ENCODE measurements around the gene SYMPK.
A peak's percentile ranks its signal among the peaks of the same experiment; 100 is the strongest.
"Not testable (repeated sequence)": the region's sequence is repeated elsewhere in the genome, so short reads cannot be mapped to it uniquely, and the experiment has no call there.

Gene SYMPK

DNA sequence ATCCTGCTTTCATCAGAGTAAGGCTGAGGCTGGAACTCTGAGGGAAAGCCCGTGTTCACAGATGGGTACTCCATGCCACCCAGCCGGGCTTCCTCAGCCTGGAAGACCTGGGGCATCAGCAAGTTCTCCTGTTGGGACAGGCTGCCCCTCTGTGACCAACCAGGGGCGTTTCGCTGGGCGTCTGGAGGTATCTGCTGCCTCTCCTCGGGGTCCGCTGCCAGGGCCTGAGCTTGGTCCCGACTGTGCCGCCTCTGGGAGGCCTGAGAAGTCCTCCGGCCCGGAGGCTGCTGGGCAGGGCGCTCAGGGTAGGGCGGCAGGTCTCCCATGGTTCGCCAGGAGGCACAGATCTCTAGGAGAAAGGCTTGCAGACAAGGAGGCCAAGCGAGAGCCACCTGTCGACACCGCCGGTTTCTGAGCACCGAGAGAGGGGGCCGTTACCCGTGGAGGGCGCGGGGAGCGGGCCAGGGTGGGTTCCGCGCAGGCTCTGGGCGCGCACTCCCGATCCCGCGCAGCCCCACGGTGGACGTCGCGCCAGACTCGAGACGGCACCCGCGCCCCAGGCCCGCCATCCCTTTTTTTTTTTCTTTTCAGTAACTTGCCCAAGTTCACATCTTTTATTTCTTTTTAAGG lies 48.0 kb downstream of the SYMPK start, which contains the start of gene RSPH6A:
Gene RSPH6A, minus strand, starts transcription at position 458 of the 630 bp plus-strand sequence. Its CDS starts 132 bp downstream, at position 326.
- no peak for DNase-seq (ENCODE audit: low read depth)
- peak within 1 kb of the TSS; percentile 9 for H3K4me3 ChIP-seq (ENCODE audit: low read depth, low read length)

DNA sequence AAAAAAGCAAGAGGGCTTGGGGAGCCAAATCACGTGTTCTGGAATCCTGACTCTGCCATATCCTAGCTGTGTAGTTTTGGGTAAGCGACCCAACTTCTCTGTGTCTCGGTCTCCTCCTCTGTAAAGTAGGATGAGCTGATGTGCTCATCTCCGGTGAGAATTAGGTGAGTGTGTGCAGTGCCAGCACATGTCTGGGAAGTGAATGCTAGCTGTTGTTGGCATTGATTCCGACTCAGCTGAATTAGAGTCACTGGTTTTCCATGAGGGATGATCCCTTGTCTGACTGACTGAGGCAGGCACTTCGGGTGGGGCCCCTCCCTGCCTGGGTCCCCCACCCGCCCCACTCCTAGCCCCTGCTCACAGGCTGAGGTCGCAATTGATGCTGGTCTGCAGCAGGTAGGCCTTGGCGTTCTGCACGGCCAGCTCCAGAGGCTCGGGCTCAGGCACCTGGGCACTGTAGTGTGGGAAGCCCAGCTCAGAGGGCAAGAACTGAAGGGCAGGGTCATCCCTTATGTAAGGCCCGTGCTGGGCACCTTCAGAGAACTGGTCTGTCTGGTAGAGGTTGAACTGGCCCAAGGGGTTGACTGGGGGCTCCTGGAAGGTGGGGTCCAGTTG lies 48.7 kb downstream of the SYMPK start:
- DNase-seq (ENCODE audit: low read depth) = no peak

DNA sequence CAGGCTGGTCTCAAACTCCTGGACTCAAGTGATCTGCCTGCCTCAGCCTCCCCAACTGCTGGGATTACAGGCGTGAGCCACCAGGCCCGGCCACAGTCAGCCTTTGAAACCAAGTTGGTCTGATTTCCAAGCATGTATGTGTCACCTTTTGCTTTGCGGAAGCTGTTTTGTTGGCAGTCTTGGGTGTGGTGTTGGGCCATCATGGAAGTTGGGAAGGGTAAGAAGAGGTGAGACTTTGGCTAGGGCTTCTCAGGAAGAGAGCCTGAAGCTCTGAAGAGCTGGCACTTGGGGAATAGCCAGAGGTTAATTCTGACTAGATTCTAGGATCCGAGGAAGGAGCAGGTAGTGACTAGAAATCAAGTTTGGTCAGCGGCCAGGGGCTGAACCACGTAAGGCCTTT lies 50.6 kb downstream of the SYMPK start:
- no peak for DNase-seq (ENCODE audit: low read depth)
- no peak overlapping the region for H3K4me3 ChIP-seq (ENCODE audit: low read depth, low read length)

More for the DNA sequence above, 48.7 kb downstream of the SYMPK start:
- no peak overlapping the region for H3K4me3 ChIP-seq (ENCODE audit: low read depth, low read length)

DNA sequence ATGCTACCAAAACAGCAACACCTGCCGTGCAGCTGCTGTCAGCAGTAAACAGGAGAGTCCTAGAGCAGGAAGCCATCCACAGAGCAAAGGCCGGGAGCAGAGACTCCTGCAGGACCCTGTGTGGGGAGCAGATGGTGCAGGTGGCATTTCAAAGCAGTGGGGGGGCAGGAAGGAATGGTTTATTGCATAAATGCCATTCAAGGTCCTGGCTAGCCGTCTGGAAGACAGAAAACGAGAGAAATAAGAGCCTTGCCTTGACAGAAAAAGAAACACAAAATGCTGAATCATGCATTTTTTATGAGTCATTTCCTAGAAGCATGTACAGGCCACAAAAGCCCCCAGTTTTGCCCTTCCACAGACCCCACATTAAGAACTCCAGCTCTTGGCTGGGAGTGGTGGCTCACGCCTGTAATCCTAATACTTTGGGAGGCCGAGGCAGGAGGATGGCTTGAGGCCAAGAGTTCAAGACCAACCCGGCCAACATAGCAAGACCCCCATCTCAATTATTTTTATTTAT lies 53.2 kb downstream of the SYMPK start:
- no peak overlapping the region for H3K4me3 ChIP-seq (ENCODE audit: low read depth, low read length)
- DNase-seq (ENCODE audit: low read depth) = peak; percentile 45

DNA sequence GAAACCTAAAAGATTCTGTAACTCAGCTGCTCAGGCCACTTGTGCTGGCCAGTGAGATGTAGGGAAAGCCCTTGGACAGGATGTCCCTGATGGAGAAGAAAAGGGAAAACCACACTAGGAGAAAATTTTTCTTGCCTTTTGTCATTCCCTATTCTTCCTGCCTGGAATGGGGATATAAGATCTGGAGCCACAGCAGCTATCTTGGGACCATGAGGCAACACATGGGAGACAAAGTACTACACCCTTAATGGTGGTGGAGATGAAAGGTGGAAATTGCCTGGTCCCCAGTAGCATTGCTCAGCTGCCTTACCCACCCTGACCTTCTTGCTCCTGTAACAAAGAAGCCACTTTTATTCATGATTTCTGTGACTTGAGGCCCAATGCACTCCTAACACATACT lies 57.2 kb downstream of the SYMPK start:
- no peak overlapping the region for H3K4me3 ChIP-seq (ENCODE audit: low read depth, low read length)
- DNase-seq (ENCODE audit: low read depth) = no peak

DNA sequence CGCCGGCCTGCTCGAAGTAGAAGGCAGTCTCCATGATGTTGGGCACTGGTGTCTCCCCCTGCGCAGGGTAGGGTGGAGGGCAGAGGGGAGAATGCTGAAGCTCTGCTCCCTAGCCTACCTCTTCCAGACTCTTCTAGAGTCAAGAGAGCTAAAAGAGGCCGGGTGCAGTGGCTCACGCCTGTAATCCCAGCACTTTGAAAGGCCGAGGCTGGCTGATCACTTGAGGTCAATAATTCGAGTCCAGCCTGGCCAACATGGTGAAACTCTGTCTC lies 58.1 kb downstream of the SYMPK start:
- no peak for DNase-seq (ENCODE audit: low read depth)
- H3K4me3 ChIP-seq (ENCODE audit: low read depth, low read length) = no peak overlapping the region

DNA sequence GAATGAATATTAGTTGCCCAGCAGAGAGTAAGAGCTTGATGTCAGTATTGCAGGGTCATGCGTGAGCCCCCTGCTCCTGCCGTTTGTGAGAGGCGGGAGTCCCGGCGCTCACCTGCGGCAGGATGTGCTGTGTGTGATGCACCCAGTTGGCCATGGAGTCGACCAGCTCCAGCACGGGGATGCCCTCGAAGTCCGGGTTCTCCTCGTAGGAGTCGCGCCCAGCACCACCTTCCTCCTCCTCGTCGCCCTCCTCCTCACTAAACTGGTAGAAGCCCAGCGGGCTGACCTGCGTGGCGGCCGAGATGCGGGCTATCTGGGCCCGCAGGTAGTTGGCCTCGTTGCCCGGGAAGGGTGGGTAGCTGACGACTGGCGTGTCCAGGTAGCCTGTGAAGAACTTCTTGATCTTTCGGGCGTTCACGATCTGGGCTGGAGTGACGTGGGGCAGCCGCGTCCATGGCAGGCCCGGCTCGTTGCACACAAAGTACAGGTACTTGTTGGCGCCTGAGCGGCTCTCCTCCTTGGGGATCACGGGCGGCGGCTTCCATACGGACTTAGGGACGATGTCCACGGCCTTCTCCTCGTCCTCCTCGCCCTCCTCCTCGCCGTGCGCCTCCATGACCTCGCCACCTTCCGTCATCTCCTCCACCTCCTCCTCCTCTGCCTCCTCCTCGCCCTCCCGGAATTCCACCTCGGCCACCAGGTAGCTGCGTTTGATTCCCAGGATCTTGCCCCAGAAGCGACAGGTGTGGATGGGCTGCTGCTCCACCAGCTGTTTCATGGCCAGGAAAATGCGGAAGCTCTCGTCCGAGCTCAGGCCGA lies 58.6 kb downstream of the SYMPK start:
- no peak overlapping the region for H3K4me3 ChIP-seq (ENCODE audit: low read depth, low read length)
- no peak for DNase-seq (ENCODE audit: low read depth)

DNA sequence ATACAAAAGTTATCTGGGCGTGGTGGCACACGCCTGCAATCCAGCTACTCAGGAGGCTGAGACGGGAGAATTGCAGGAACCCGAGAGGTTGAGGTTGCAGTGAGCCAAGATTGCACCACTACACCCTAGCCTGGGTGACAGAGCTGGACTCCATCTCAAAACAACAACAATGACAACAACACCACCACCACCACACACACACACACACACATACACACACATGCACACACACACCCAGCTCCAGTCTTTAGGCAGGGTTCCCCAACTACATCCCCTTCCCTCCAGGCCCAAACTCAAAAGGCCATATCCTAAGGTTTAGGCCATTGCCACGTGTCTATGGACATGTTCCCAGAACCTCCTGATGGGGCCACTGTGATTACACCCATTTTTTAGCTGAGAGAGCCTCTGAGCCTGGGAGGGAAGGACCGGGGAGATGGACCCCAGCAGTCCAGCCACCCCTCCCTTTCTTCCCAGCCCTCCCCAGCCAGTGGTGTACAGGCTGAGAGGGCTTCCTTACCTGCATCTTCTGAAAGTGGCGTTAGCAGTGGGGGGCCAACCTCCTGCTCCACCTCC lies 61.3 kb downstream of the SYMPK start:
- H3K4me3 ChIP-seq (ENCODE audit: low read depth, low read length) = no peak overlapping the region

DNA sequence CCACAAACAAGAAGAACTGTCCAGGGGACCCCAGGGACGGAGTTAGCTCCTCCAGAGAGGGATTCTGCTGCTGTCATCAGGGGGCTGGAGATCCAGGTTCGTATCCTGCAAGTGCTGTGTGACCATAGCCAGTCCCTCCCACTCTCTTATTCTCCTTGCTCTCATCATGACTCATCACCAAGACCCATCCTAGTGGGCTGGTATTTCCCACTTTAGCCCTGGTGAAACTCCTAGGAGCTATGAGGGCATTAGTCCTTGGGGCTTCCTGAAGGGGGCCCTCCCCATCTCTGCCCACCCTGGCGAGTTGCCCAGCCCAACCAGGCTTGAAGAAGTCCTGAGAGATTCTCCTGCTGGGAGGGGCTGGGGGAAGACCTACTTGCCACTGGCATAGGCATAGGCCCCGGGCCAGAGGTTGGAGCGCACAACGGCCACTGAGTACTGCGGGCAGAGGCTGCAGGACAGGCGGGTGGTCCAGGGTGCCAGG lies 62.8 kb downstream of the SYMPK start:
- H3K4me3 ChIP-seq (ENCODE audit: low read depth, low read length) = no peak overlapping the region
- no peak for DNase-seq (ENCODE audit: low read depth)

More for the DNA sequence above, 61.3 kb downstream of the SYMPK start:
- DNase-seq (ENCODE audit: low read depth) = no peak

DNA sequence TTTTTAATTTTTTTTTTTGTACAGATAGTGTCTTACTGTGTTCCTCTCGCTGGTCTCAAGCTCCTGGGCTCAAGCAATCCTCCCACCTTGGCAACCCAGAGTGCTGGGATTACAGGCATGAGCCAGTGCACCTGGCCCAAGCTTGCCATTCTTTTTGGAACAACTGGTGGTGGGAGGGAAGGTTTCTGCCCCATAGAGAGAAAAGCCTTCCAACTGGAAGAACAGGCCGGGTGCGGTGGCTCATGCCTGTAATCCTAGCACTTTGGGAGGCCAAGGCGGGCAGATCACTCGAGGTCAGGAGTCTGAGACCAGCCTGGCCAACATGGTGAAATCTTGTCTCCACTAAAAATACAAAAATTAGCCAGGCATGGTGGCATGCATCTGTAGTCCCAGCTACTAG lies 63.4 kb downstream of the SYMPK start:
- H3K4me3 ChIP-seq (ENCODE audit: low read depth, low read length); DNase-seq (ENCODE audit: low read depth): not testable (repeated sequence)

DNA sequence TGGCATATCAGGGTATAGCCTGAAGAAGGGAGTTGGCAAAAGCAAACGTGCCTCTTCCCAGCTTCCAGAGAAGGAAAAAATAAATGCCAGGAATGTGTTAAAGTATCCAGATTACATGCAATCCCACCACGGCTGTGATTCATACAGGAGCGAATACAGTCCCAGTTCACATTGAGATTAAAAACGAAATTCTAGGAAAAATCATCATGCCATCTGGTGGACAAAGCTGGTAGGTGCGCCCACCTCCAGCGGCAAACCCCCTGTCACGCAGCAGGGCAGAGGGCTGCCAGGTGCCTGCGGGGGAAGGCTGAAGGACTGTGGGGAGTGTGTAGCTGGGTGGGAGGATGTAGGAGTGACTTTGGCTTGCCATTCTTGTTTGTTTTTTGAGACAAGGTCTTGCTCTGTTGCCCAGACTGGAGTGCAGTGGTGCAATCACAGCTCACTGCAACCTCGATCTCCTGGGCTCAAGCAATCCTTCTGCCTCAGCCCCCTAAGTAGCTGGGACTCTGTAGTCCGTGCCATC lies 63.9 kb downstream of the SYMPK start:
- no peak for DNase-seq (ENCODE audit: low read depth)

DNA sequence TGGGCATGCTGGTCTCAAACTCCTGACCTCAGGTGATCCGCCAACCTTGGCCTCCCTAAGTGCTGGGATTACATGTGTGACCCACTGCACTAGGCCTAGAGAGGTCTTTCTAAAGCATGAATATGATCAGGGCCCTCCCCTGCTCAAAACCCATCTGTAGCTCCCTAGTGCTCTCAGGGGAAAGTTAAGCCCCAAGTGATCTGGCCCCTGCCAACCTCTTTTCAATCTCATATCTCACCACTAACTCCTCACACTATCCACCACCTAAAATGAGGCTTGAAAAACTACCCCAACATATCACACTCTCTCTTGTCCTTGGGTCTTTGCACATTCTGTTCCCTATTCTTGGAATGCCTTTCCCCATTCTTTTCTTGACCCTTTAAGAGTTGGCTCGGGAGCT lies 68.3 kb downstream of the SYMPK start:
- no peak overlapping the region for H3K4me3 ChIP-seq (ENCODE audit: low read depth, low read length)
- DNase-seq (ENCODE audit: low read depth) = no peak

More for the DNA sequence above, 63.9 kb downstream of the SYMPK start:
- no peak overlapping the region for H3K4me3 ChIP-seq (ENCODE audit: low read depth, low read length)

DNA sequence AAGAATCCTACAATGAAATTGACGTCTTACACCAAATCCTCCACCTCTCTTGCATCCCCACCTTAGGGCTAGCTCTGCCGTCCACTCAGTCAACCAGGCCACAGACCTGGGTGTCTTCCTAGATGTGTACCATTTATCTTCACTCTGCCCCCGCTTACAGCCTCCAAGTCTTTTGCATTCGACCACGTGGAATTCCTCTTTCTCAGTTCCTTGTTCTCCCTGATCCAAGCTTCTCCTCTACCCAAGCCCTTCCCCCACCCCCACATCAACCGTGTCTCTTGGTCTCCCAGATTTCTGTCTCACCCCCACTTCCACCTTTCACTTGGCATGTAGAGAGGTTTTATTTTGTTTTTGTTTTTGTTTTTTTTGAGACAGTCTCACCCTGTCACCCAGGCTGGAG lies 69.1 kb downstream of the SYMPK start:
- DNase-seq (ENCODE audit: low read depth) = no peak
- H3K4me3 ChIP-seq (ENCODE audit: low read depth, low read length) = no peak overlapping the region

DNA sequence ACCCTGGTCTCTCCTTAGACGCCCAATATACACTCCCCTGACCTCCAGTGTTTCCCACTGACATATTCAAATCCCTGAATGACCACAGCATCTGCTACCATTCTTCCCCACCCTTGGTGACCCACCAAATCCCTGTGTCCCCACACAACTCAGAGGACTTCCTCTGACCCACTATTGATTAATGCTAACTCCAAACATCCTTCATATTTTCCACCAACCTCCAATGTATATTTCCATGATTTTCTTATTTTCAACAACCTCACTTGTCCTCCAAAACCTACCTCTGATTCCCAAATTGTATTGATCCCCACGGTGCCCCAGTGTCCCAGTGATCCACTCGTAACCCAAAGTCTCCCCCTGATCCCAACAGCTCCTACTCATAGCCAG lies 69.8 kb downstream of the SYMPK start:
- peak overlapping the region; percentile 26 for H3K4me3 ChIP-seq (ENCODE audit: low read depth, low read length)
- no peak for DNase-seq (ENCODE audit: low read depth)

DNA sequence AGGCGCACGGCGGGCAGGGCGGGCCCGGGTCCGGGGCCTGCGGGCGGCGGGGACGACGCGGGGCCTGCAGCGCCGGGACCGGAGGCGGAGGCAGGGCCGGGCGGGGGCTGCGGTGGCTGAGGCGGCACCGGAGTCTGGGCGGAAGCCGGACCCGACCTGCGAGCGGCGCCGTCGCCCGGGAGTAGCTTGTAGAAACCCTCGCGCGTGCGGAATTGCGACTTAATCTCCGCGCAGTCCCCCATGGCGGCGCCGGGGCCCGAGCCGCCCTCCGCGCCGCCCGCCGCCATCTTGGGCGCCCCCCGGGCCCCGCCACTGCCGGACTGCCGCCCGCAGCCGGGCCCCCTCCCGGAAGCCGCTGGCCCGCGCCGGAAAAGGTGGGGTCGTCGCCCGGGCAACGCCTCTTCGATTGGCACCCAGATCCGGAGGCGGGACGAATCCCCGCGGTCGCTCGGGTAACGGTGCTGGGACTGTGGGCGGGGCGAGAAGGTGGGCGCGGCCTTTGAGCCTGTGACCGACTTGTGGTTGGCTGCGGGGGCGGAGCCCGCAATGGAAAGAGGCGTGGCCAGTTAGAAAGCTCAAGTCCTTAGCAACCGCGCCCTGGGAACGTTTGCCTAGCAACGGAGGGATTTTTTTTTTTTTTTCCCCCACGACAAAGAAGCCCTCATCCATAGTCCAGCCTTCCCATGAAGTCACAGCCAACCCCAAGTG lies 70.3 kb downstream of the SYMPK start, which contains the start of gene DMWD:
Gene DMWD, minus strand, starts transcription at position 376 of the 708 bp plus-strand sequence. Its CDS starts 89 bp downstream, at position 287.
- peak; percentile 94 for DNase-seq (ENCODE audit: low read depth)
- peak within 1 kb of the TSS; percentile 94 for H3K4me3 ChIP-seq (ENCODE audit: low read depth, low read length)

DNA sequence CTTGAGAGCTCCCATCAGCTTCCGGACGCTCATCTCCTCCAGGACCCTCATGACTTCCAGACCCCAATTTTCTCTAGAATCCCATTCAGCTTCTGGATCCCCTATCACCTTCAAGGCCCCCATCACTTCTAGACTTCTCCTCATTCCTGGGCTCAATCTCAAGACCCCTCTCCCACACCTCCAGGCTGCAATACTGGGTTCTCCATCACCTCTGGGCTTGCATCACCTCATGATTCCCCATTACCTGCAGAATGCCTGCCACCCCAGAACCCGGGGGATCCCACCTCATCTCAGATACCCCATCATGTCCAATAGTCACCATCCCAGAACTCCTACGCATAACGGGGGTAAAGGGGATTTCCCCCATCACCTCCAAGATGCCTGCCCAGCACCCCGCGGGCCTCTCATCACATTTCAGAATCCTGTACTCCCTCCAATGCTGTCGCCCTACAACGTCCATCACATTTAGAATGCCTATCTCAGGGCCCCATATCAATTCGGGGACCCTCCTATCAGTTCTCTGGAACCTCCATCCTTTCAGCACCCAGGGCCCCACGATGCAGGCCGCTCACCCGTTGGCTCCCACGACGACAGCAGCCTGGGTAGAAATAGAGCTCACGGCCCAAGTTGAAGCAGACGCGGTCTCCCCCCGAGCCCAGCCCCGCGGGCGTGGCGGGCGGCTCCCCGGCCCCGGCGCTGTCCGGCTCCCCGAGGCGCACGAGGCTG lies 71.0 kb downstream of the SYMPK start:
- H3K4me3 ChIP-seq (ENCODE audit: low read depth, low read length) = peak overlapping the region; percentile 94
- no peak for DNase-seq (ENCODE audit: low read depth)

DNA sequence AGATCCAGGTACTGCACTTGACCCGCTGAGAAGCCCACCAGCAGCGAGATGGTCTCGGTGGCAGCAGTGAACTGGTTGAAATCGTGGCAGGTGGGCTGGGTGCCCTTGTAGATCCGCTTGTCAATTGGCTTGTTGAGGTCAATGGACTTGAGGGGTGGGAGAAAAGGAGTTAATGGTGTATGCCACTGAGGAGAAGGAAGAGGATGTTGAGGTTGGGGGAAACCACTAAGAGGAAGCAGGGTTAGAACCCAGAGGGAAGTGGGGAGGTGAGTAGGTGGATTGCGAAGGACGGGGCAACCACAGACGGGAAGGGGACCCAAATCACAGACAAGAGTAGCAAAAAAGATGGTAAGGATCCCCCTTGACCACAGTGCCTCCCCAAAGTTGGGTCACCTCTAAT lies 72.0 kb downstream of the SYMPK start:
- no peak for DNase-seq (ENCODE audit: low read depth)
- peak overlapping the region; percentile 94 for H3K4me3 ChIP-seq (ENCODE audit: low read depth, low read length)

DNA sequence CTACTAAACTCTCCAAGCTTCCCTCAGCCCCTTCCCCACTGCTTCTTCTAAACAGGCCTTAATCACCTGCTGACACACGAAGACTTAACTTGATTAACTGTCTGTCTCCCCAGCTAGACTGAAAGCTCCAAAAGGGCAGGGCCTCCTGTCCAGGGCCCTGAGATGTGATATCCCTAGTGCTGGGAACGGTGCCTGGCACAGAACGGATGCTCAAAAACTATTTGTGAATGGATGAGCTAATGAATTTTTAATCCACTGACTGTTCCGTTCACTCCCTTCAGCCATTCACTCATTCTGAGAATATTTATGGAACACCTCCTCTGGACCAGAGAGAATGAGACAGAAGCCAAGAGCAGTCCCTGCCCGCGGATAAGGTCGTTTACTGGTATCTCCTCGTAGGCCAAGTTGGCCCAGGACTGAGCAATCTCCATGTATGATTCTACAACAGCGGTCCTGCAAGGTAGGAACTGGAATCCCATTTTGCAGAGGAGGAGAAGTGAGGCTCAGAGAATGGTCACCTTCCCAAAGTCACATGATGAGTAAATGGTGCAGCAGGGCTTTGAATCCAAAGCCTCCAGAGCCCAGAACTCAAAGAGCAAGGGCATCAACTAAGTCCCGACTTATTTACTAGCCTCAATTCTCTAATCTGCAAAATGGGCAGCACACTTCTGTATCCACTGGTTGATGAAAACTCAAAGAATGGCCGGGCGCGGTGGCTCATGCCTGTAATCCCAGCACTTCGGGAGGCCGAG lies 73.7 kb downstream of the SYMPK start:
- H3K4me3 ChIP-seq (ENCODE audit: low read depth, low read length) = no peak overlapping the region

More for the DNA sequence above, 73.7 kb downstream of the SYMPK start:
- no peak for DNase-seq (ENCODE audit: low read depth)

Measured in skeletal muscle cell (primary cell).